Upper lobe of left lung (tissue), 6 donors: ENCODE data around the gene HERC4. TPM values are rescaled to one million over a fixed set of nuclear protein-coding genes. Genes with fewer than 3 reads are reported as not detected.

ENCODE experiments used
- ATAC-seq, 2 donors: fragments of 200-7000 bp; cut with Tn5 transposase; one replicate each; pipeline ENCODE4 v1.9.1; 2022; ENCODE audit warnings: mild to moderate bottlenecking in 2 of 2, moderate library complexity in 2 of 2; ENCODE audit not compliant: low FRiP score in 2 of 2
- DNase-seq, 2 donors: peaks; one replicate each; pipeline ENCODE4 v3.0.0-alpha.2; 2019 to 2020
- H3K27ac ChIP-seq, 4 donors: fragments of 200-600 bp; sonication (generic); one replicate each; pipeline ENCODE4 v1.5.1; 2016 to 2019
- H3K27me3 ChIP-seq, 4 donors: fragments of 200-600 bp; sonication (generic); one replicate each; pipeline ENCODE4 v1.5.1; 2017 to 2019
- H3K36me3 ChIP-seq, 4 donors: fragments of 200-600 bp; sonication (generic); one replicate each; pipeline ENCODE4 v1.5.1; 2016 to 2019
- H3K4me1 ChIP-seq, 4 donors: fragments of 200-600 bp; sonication (generic); one replicate each; pipeline ENCODE4 v1.5.1; 2018 to 2019
- H3K4me3 ChIP-seq, 4 donors: fragments of 200-600 bp; sonication (generic); one replicate each; pipeline ENCODE4 v1.5.1; 2017 to 2019; ENCODE audit warnings: mild to moderate bottlenecking in 2 of 4, moderate library complexity in 1 of 4
- H3K9me3 ChIP-seq, 4 donors: fragments of 200-600 bp; sonication (generic); one replicate each; pipeline ENCODE4 v1.5.1; 2018 to 2019
- CTCF ChIP-seq, 6 experiments: fragments of 450-650 bp in 4 of 6; fragments of 200-600 bp in 2 of 6; sonication (generic) in 2 of 6; IDR thresholded peaks; one replicate each; pipeline ENCODE4 v1.5.1; 2016 to 2019; ENCODE audit warnings: antibody characterized with exemption in 6 of 6
- EP300 ChIP-seq, 4 donors: sonication (generic); formaldehyde crosslinking; IDR thresholded peaks; one replicate each; pipeline ENCODE4 v1.5.1; 2017; ENCODE audit warnings: antibody characterized with exemption in 4 of 4, control low read depth in 2 of 4
- POLR2A ChIP-seq, 4 donors: fragments of 450-650 bp; IDR thresholded peaks; one replicate each; pipeline ENCODE4 v1.5.1; 2016 to 2017; ENCODE audit warnings: antibody characterized with exemption in 4 of 4, mild to moderate bottlenecking in 2 of 4
- POLR2AphosphoS5 ChIP-seq, 2 donors: sonication (generic); formaldehyde crosslinking; IDR thresholded peaks; one replicate each; pipeline ENCODE4 v1.5.1; 2017; ENCODE audit warnings: antibody characterized with exemption in 2 of 2
- WGBS, 2 donors: methylation state at CpG; one replicate each; pipeline ENCODE4 v1.1.5; 2017 to 2018; 5-methylcytosine and 5-hydroxymethylcytosine counted together
- total RNA-seq, 6 donors: library from RNA; depleted of rRNA in 4 of 6; stranded (reverse); fragments of >200 nt in 4 of 6; gene quantifications; one replicate each; pipeline versions ENCODE4 v1.1.0 to v1.2.1, GENCODE V29; 2016 to 2021
- donor health status: DM: no; HTN: no; CAD: no; lungs with moderate emphysema.
- donor health status: DM: no; HTN: yes; CAD: no; lungs with severe emphysema.

The HERC4 gene
- total RNA-seq, 6 donors from 2014 or later, result 32.1 to 82.5 (median 46.7) TPM

- Histone ChIP-seq H3K4me3 (no peak overlapping the region), H3K36me3 (no peaks in the 10 kb centered on the region), H3K27ac (no peak overlapping the region), H3K27me3 (no peaks in the 10 kb centered on the region), H3K4me1 (no peaks in the 10 kb centered on the region), H3K9me3 (no peaks in the 10 kb centered on the region)
- ATAC-seq, result no peak
- TF ChIP-seq CTCF (IDR thresholded peaks at IDR 0.05), result no peak
- no peak for TF ChIP-seq POLR2A (IDR thresholded peaks at IDR 0.05)
- TF ChIP-seq POLR2AphosphoS5 (IDR thresholded peaks at IDR 0.05), result no peak
- DNase-seq, result no peak
- WGBS, 2 donors, result 93 to 95% methylated on average over 11 of the region's 11 CpGs
Observed at GRCh38 chr10:68108653-68109052, 33.6 kb upstream of the HERC4 start.

DNA sequence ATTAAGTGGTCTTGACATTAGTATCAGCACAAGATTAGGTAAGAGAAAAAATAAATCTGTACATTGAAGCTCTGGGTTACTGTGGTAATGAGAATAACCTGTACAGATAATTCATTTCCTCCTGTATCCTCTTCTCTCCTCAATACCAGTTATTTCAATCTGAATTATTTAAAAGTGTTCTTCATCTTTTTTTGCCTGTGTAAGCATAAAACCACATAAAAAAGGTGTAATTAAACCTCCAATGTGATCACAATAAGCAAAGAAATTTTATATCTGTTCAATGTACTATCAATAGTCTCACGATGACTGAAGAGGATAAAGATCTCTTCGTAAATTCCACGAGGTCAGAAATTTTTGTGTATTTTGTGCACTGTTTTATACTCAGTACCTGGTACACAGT lies 33.0 kb upstream of the HERC4 start:
- DNase-seq (no peak), ATAC-seq (no peak)
- WGBS, 2 donors, result 84 to 90% methylated on average over 3 of the region's 3 CpGs
- Histone ChIP-seq H3K36me3 (no peaks in the 10 kb centered on the region), H3K4me1 (no peaks in the 10 kb centered on the region), H3K27me3 (no peaks in the 10 kb centered on the region), H3K27ac (no peak overlapping the region), H3K9me3 (no peaks in the 10 kb centered on the region), H3K4me3 (no peak overlapping the region)
- TF ChIP-seq POLR2A (IDR thresholded peaks at IDR 0.05) (no peak), POLR2AphosphoS5 (IDR thresholded peaks at IDR 0.05) (no peak), CTCF (IDR thresholded peaks at IDR 0.05) (no peak), EP300 (IDR thresholded peaks at IDR 0.05) (no peak)

DNA sequence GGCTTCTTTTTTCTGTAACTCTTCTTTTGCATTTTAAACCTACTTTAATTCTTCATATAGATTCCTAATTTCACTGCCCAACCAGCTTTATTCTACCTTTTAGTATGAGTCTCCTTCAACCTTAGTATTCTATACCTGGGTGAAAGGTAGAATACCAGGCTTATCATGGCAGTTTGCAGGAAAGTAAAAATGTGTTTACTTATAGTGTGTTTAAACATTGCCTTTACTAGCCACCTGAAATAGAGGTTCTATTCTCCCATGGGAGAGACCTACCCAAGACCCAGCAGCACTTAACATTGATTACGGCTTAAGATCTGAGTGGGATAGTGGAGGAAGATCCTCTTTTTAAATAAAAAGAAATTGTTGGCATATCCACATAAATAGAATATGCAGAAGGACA lies 32.6 kb upstream of the HERC4 start:
- no peaks in the 10 kb centered on the region for H3K9me3 ChIP-seq
- H3K36me3 ChIP-seq, result no peaks in the 10 kb centered on the region
- H3K27ac ChIP-seq, result no peak overlapping the region
- no peak for ATAC-seq
- DNase-seq, result no peak
- no peaks in the 10 kb centered on the region for H3K27me3 ChIP-seq
- H3K4me1 ChIP-seq, result no peaks in the 10 kb centered on the region
- TF ChIP-seq EP300 (IDR thresholded peaks at IDR 0.05) (no peak), POLR2A (IDR thresholded peaks at IDR 0.05) (no peak), CTCF (IDR thresholded peaks at IDR 0.05) (no peak), POLR2AphosphoS5 (IDR thresholded peaks at IDR 0.05) (no peak)
- WGBS, 2 donors, result 100% methylated on average over 1 of the region's 1 CpG
- H3K4me3 ChIP-seq, result no peak overlapping the region

DNA sequence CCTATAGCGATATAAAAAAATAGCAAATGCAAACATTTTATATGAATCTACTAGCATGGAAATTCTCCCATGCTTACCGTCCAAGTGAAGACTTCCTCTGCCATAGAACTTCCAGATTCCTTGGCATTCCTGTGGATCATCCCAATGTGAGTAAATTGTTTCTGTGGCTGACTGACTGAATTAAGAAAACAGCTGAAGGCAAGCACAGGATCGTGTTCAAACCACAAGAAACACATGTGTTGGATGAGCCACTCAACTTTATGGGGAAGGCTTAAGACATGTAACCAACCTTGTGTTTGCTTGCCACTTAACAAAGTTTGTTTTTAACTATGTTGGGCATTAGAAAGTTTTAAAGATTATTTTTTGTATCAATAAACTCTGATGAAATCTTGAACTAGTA lies 31.6 kb upstream of the HERC4 start:
- no peak overlapping the region for H3K4me3 ChIP-seq
- no peak for DNase-seq
- no peaks in the 10 kb centered on the region for H3K27me3 ChIP-seq
- no peaks in the 10 kb centered on the region for H3K36me3 ChIP-seq
- no peaks in the 10 kb centered on the region for H3K4me1 ChIP-seq
- H3K9me3 ChIP-seq, result no peaks in the 10 kb centered on the region
- WGBS, 2 donors, result 67 to 75% methylated on average over 3 of the region's 3 CpGs
- TF ChIP-seq EP300 (IDR thresholded peaks at IDR 0.05) (no peak), POLR2AphosphoS5 (IDR thresholded peaks at IDR 0.05) (no peak), POLR2A (IDR thresholded peaks at IDR 0.05) (no peak), CTCF (IDR thresholded peaks at IDR 0.05) (no peak)
- ATAC-seq, result no peak
- H3K27ac ChIP-seq, result no peak overlapping the region

DNA sequence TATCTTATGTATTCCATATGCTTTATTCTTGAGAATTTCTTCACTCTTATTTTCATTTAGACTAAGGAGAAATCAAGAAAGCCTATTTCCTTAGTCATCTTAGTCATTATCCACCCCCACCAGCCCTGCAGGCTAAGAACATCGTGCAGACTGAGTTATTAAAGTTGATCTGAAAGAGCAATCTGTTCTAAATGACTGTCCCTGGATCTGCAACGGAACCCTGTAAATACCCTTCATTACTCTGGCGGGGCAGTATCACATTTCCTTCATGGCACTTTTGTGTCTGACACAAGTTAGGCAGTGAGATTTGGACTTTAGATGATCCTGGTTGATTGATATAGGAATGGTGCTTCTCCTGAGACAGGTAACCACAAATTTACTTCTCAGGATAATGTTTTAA lies 30.7 kb upstream of the HERC4 start:
- DNase-seq (no peak), ATAC-seq (no peak)
- Histone ChIP-seq H3K4me1 (no peaks in the 10 kb centered on the region), H3K36me3 (no peaks in the 10 kb centered on the region), H3K27me3 (no peaks in the 10 kb centered on the region), H3K27ac (no peak overlapping the region), H3K4me3 (no peak overlapping the region), H3K9me3 (no peaks in the 10 kb centered on the region)
- TF ChIP-seq EP300 (IDR thresholded peaks at IDR 0.05), result no peak
- TF ChIP-seq POLR2AphosphoS5 (IDR thresholded peaks at IDR 0.05), result no peak
- TF ChIP-seq POLR2A (IDR thresholded peaks at IDR 0.05), result no peak
- 78 to 81% methylated on average over 3 of the region's 3 CpGs for WGBS, 2 donors
